Calu3 (cell line): ENCODE data around the gene MRPS24. TPM values are rescaled to one million over a fixed set of nuclear protein-coding genes. Genes with fewer than 3 reads are reported as not detected.

Experiments used
- BruUV-seq: library from RNA; stranded (reverse); fragments of 400-500 nt; replicated peaks from 2 replicates; lab custom pipeline; 2021; lab: Mats Ljungman, UMichigan
- CTCF ChIA-PET: fragments of 300-600 bp; sonication (Branson Sonifier 250); formaldehyde crosslinking; loops from one replicate; lab custom pipeline; 2022; ENCODE audit warnings: antibody characterized with exemption; lab: Charles Lee
- DNase-seq: peaks from one replicate; pipeline ENCODE4 v3.0.0; 2022
- H3K27ac Mint-ChIP-seq: one replicate; pipeline ENCODE4 v1.8.0; 2022; ENCODE audit warnings: mixed read lengths; ENCODE audit not compliant: unreplicated experiment
- H3K27me3 Mint-ChIP-seq: one replicate; pipeline ENCODE4 v1.8.0; 2022; ENCODE audit warnings: mixed read lengths; ENCODE audit not compliant: unreplicated experiment
- H3K36me3 Mint-ChIP-seq: one replicate; pipeline ENCODE4 v1.8.0; 2022; ENCODE audit warnings: mild to moderate bottlenecking, moderate library complexity, mixed read lengths; ENCODE audit not compliant: insufficient read depth, unreplicated experiment
- H3K4me1 Mint-ChIP-seq: one replicate; pipeline ENCODE4 v1.8.0; 2022; ENCODE audit warnings: mild to moderate bottlenecking, low read depth, mixed read lengths; ENCODE audit not compliant: unreplicated experiment
- H3K4me3 Mint-ChIP-seq: one replicate; pipeline ENCODE4 v1.8.0; 2022; ENCODE audit warnings: mild to moderate bottlenecking, low read depth, moderate library complexity, mixed read lengths; ENCODE audit not compliant: unreplicated experiment
- H3K9me3 Mint-ChIP-seq: one replicate; pipeline ENCODE4 v1.8.0; 2022; ENCODE audit warnings: low read depth, mixed read lengths; ENCODE audit not compliant: unreplicated experiment
- intact Hi-C: fragments of 100-400 bp; cut with micrococcal nuclease; formaldehyde crosslinking; loops from one replicate; pipeline ENCODE4 v1.10.0; 2022; ENCODE audit not compliant: unreplicated experiment
- total RNA-seq: library from RNA; stranded (reverse); gene quantifications from 2 replicates; pipeline ENCODE4 v1.2.3, GENCODE V29; 2022
- TF ChIP-seq, protein P1 (sequence below): fragments of 200-600 bp; IDR thresholded peaks from one replicate; pipeline ENCODE4 v1.8.0; 2022; ENCODE audit warnings: antibody characterized with exemption; ENCODE audit not compliant: unreplicated experiment

The MRPS24 gene
- total RNA-seq, 1 experiment from 2014 or later, result 182 TPM

DNA sequence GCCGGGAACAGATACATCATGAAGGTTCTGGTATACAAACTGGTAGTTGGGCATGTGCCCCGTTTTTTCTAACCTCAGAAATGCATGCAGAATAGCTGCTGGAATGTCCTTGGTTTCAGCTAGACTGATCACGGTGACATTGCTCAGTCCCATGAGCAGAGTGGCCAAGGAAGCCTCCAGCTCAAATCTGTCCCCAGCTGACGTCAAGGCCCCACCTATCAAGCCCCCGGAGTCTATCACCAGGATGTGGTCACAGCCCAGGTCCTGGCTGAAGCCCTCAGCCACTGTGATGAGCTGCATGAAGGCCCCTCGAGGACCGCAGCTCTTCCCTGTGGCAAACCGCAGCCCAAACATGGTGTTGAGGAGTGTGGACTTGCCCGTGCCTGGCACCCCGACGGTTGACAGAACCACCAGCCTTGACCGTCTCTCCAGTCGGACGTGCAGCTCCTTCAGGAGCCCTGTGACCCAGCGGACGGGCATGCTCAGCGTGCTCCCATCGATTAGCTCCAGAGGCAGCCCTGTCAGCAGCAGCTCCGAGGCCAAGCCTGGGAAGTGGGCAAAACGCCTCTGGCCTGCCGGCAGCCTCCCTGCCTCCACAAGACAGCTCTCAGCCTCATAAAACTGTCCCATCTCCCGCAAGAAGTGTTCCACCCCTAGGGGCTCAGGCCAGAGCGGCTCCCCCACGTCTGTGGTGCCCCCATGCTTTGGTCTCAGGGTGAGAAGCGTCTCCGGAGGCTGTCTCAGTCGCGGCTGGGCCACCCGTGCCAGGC lies 7.8 kb upstream of the MRPS24 start:
- Mint-ChIP-seq H3K27me3 (no peaks in the 10 kb centered on the region), H3K27ac (no peak overlapping the region), H3K9me3 (no peaks in the 10 kb centered on the region), H3K4me1 (peaks cover 11% of the 10 kb centered on the region), H3K4me3 (no peak overlapping the region), H3K36me3 (peaks cover 42% of the 10 kb centered on the region)
- no peak for DNase-seq
- intact Hi-C loops, result no loop called here
- BruUV-seq, result no TSS peak
- TF ChIP-seq, protein P1, sequence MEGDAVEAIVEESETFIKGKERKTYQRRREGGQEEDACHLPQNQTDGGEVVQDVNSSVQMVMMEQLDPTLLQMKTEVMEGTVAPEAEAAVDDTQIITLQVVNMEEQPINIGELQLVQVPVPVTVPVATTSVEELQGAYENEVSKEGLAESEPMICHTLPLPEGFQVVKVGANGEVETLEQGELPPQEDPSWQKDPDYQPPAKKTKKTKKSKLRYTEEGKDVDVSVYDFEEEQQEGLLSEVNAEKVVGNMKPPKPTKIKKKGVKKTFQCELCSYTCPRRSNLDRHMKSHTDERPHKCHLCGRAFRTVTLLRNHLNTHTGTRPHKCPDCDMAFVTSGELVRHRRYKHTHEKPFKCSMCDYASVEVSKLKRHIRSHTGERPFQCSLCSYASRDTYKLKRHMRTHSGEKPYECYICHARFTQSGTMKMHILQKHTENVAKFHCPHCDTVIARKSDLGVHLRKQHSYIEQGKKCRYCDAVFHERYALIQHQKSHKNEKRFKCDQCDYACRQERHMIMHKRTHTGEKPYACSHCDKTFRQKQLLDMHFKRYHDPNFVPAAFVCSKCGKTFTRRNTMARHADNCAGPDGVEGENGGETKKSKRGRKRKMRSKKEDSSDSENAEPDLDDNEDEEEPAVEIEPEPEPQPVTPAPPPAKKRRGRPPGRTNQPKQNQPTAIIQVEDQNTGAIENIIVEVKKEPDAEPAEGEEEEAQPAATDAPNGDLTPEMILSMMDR, result no peak
- CTCF ChIA-PET, result no interaction called here

DNA sequence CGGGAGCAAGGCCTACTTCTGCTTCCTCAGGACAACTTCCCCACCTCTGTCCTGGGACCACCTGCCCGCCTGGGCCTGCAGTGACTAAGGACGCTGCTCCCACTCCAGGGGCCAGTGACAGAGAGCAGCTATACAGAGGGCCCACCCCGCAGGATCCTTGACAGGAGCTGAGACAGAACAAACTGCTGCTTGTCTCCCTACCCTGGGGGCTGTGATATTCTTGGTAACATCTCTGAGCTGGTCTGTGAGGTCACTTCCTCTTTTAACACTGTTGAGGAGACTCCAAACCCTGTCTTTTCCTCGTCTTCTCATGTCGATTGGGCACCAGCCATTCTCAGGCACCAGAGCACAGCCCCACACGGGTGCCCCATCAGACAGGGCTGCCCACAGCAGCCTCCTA lies 6.9 kb upstream of the MRPS24 start:
- DNase-seq, result no peak
- BruUV-seq, result no TSS peak
- intact Hi-C loops, result no loop called here
- Mint-ChIP-seq H3K36me3 (peaks cover 39% of the 10 kb centered on the region), H3K9me3 (no peaks in the 10 kb centered on the region), H3K27ac (no peak overlapping the region), H3K27me3 (no peaks in the 10 kb centered on the region), H3K4me3 (no peak overlapping the region), H3K4me1 (peaks cover 11% of the 10 kb centered on the region)
- CTCF ChIA-PET, result no interaction called here
- TF ChIP-seq, protein P1, result no peak

DNA sequence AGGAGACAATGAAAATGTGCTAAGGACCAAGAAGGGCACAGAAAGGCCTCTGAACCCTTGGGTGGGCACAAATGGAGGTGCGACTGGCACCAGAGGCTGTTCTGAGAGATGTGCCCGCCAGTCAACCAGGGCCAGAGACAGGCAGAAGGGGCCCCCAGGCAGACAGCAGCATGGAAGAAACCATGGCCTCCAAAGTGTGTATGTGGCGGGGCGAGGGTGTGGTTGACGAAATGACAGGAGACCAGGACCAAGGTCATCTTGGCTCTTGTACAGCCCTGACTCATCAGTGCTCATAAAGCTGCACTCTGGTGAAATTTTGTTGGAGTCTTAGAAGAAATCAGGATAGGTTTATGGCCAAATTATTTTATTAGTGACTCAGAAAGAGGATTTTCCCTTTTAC lies 4.0 kb upstream of the MRPS24 start:
- Mint-ChIP-seq H3K36me3 (peaks cover 51% of the 10 kb centered on the region), H3K4me3 (no peak overlapping the region), H3K27me3 (no peaks in the 10 kb centered on the region), H3K9me3 (peaks cover 3% of the 10 kb centered on the region), H3K4me1 (peaks cover 30% of the 10 kb centered on the region), H3K27ac (no peak overlapping the region)
- intact Hi-C loops, result no loop called here
- TF ChIP-seq, protein P1, result no peak
- BruUV-seq, result no TSS peak
- CTCF ChIA-PET, result no interaction called here
- DNase-seq, result no peak

DNA sequence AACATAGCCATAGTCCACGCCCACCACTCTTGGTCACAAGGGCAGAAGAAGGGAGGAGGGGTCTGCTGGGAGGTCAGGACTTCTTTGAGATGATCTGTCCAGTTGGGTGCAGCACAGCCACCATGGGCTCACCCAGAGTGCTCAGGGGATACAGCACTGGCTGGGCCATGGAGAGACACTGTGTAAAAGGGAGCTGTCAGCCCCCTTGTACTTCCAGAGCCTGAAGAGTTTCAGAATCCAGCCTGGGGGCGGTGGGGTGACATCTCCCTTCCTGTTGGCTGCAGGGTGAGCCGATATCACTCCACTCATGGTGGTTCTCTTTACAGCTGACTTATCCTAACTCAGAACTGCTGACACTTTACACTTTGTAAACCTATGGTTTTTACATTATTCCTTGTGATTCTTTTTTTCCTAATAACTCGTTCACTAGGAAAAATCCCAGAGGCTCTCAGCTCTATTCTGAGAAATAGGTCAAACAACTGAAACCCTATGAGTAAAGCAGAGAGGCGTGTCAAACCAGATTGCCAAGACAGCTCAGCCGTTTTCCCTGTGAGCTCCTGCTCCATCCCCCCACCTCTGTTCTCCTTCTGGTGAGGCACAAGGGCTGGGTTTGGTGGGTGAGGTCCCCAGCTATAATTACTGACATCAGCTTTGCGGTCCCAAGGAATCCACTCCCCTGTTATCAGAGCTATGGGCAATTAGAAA lies 3.2 kb upstream of the MRPS24 start:
- TF ChIP-seq, protein P1, result no peak
- Mint-ChIP-seq H3K27ac (no peak overlapping the region), H3K4me1 (peaks cover 33% of the 10 kb centered on the region), H3K36me3 (peaks cover 49% of the 10 kb centered on the region), H3K27me3 (no peaks in the 10 kb centered on the region), H3K4me3 (no peak overlapping the region), H3K9me3 (peaks cover 3% of the 10 kb centered on the region)
- DNase-seq, result no peak
- intact Hi-C loops, result no loop called here
- BruUV-seq, result no TSS peak
- CTCF ChIA-PET, result interaction anchor here (0.8 kb wide), 1 partner anchor 24 kb away, joined by 4 read pairs; no protein-coding TSS in a partner anchor
